ENCODE data around the gene ASIC3.
"Not testable (repeated sequence)": the region's sequence is repeated elsewhere in the genome, so short reads cannot be mapped to it uniquely, and the experiment has no call there.

The ASIC3 gene

GRCh38 chr7:151032936-151033863 lies 15.1 kb upstream of the ASIC3 start:
- 90 to 91% methylated on average over 17 of the region's 17 CpGs for WGBS, 2 experiments
- Histone ChIP-seq H3K4me1 (ENCODE audit: control insufficient read depth, insufficient read depth, low read length) (no peaks in the 10 kb centered on the region), H3K9me3 (ENCODE audit: control insufficient read depth, low read length) (no peaks in the 10 kb centered on the region), H3K27me3 (ENCODE audit: control insufficient read depth, insufficient read depth, low read length, poor library complexity, severe bottlenecking) (no peaks in the 10 kb centered on the region), H3K27ac (ENCODE audit: insufficient read depth, low read depth, low read length, poor library complexity, severe bottlenecking) (no peak overlapping the region), H3K4me3 (ENCODE audit: insufficient read depth, low read depth, low read length) (no peak overlapping the region), H3K36me3 (ENCODE audit: control insufficient read depth, insufficient read depth, low read length) (no peaks in the 10 kb centered on the region)

DNA sequence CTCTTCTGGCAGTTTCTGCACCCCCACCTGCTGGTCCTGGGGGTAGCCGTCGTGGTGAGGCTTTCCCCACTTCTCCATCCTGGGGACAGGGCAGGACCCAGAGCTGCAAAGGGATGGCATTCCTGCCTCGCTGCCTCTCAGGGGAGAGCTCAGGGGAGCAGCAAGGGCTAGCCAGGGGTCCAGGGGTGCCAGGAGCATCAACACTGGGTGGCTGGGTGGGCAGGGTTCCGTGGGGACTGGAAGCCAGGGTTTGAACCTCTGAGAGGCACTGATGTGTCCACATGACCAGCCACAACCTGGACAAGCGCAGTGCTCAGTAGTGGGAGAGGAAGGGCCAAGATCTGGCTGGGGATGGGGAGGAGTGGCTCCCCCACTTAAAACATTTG lies 14.5 kb upstream of the ASIC3 start:
- Histone ChIP-seq H3K36me3 (ENCODE audit: control insufficient read depth, insufficient read depth, low read length) (no peaks in the 10 kb centered on the region), H3K27me3 (ENCODE audit: control insufficient read depth, insufficient read depth, low read length, poor library complexity, severe bottlenecking) (no peaks in the 10 kb centered on the region), H3K4me3 (ENCODE audit: insufficient read depth, low read depth, low read length) (no peak overlapping the region), H3K27ac (ENCODE audit: insufficient read depth, low read depth, low read length, poor library complexity, severe bottlenecking) (no peak overlapping the region), H3K4me1 (ENCODE audit: control insufficient read depth, insufficient read depth, low read length) (no peaks in the 10 kb centered on the region), H3K9me3 (ENCODE audit: control insufficient read depth, low read length) (no peaks in the 10 kb centered on the region)
- WGBS, 2 experiments = 90% methylated on average over 5 of the region's 5 CpGs

- Histone ChIP-seq H3K4me1 (ENCODE audit: control insufficient read depth, insufficient read depth, low read length) (no peaks in the 10 kb centered on the region), H3K27me3 (ENCODE audit: control insufficient read depth, insufficient read depth, low read length, poor library complexity, severe bottlenecking) (no peaks in the 10 kb centered on the region), H3K4me3 (ENCODE audit: insufficient read depth, low read depth, low read length) (no peak overlapping the region), H3K9me3 (ENCODE audit: control insufficient read depth, low read length) (no peaks in the 10 kb centered on the region), H3K27ac (ENCODE audit: insufficient read depth, low read depth, low read length, poor library complexity, severe bottlenecking) (no peak overlapping the region), H3K36me3 (ENCODE audit: control insufficient read depth, insufficient read depth, low read length) (no peaks in the 10 kb centered on the region)
- 94 to 95% methylated on average over 21 of the region's 21 CpGs for WGBS, 2 experiments
Observed at GRCh38 chr7:151034312-151035025, 13.9 kb upstream of the ASIC3 start.

DNA sequence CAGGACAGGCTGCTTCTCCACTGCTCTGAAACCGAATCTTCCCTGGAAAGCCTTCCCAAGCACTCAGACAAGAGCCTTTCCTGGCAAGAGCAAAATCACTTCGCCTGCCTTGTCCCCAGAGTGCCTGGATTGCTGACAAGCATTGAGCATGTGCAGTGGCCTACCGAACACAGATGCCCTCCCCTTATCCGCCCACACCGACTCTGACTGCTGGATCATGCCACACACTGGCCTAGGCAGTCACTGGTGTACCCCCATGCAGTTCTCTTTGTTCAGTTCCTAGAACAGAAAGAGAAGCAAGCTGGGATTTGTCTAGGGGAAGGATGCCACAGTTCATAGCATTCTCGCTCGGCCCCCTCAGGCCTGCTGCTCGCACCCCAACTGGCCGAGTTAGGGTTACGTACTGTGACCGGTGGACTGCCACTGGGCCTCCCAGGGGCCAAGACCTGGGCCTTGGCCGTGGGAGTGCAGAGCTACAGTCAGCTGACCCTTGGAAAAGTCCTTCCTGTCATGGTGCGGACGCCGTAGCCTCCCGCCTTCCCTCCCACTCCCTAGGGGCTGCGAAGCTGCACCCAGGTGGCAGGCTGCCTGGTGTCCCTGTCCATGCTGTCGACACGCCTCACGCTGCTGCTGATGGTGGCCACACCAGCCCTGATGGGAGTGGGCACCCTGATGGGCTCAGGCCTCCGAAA lies 13.2 kb upstream of the ASIC3 start:
- H3K27me3 ChIP-seq (ENCODE audit: control insufficient read depth, insufficient read depth, low read length, poor library complexity, severe bottlenecking) = no peaks in the 10 kb centered on the region
- H3K4me1 ChIP-seq (ENCODE audit: control insufficient read depth, insufficient read depth, low read length) = no peaks in the 10 kb centered on the region
- H3K9me3 ChIP-seq (ENCODE audit: control insufficient read depth, low read length) = no peaks in the 10 kb centered on the region
- no peak overlapping the region for H3K4me3 ChIP-seq (ENCODE audit: insufficient read depth, low read depth, low read length)
- H3K36me3 ChIP-seq (ENCODE audit: control insufficient read depth, insufficient read depth, low read length) = no peaks in the 10 kb centered on the region
- no peak overlapping the region for H3K27ac ChIP-seq (ENCODE audit: insufficient read depth, low read depth, low read length, poor library complexity, severe bottlenecking)
- 92 to 93% methylated on average over 21 of the region's 21 CpGs for WGBS, 2 experiments

DNA sequence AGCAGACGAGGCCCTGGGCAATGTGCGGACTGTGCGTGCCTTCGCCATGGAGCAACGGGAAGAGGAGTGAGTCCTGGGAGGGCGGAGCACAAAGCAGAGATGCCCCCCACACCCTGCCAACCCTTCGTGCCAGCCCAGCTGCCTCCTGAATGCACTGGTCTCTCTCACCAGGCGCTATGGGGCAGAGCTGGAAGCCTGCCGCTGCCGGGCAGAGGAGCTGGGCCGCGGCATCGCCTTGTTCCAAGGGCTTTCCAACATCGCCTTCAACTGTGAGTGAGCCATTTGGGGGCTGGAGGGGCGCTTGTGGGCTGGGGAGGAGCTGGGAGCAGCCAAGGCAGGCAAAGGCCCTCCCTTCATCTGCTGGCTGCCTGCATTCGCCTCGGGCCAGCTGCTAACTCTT lies 12.4 kb upstream of the ASIC3 start:
- H3K36me3 ChIP-seq (ENCODE audit: control insufficient read depth, insufficient read depth, low read length) = no peaks in the 10 kb centered on the region
- H3K9me3 ChIP-seq (ENCODE audit: control insufficient read depth, low read length) = no peaks in the 10 kb centered on the region
- H3K27ac ChIP-seq (ENCODE audit: insufficient read depth, low read depth, low read length, poor library complexity, severe bottlenecking) = no peak overlapping the region
- 95 to 96% methylated on average over 17 of the region's 17 CpGs for WGBS, 2 experiments
- H3K4me1 ChIP-seq (ENCODE audit: control insufficient read depth, insufficient read depth, low read length) = no peaks in the 10 kb centered on the region
- no peak overlapping the region for H3K4me3 ChIP-seq (ENCODE audit: insufficient read depth, low read depth, low read length)
- no peaks in the 10 kb centered on the region for H3K27me3 ChIP-seq (ENCODE audit: control insufficient read depth, insufficient read depth, low read length, poor library complexity, severe bottlenecking)

GRCh38 chr7:151038951-151039849 lies 9.1 kb upstream of the ASIC3 start:
- no peak overlapping the region for H3K27ac ChIP-seq (ENCODE audit: insufficient read depth, low read depth, low read length, poor library complexity, severe bottlenecking)

GRCh38 chr7:151039850-151040548 lies 8.3 kb upstream of the ASIC3 start:
- WGBS, 2 experiments = 87% methylated on average over 18 of the region's 18 CpGs
- no peaks in the 10 kb centered on the region for H3K36me3 ChIP-seq (ENCODE audit: control insufficient read depth, insufficient read depth, low read length)
- H3K9me3 ChIP-seq (ENCODE audit: control insufficient read depth, low read length) = no peaks in the 10 kb centered on the region
- no peak overlapping the region for H3K27ac ChIP-seq (ENCODE audit: insufficient read depth, low read depth, low read length, poor library complexity, severe bottlenecking)
- no peaks in the 10 kb centered on the region for H3K4me1 ChIP-seq (ENCODE audit: control insufficient read depth, insufficient read depth, low read length)
- H3K4me3 ChIP-seq (ENCODE audit: insufficient read depth, low read depth, low read length) = no peak overlapping the region
- H3K27me3 ChIP-seq (ENCODE audit: control insufficient read depth, insufficient read depth, low read length, poor library complexity, severe bottlenecking) = no peaks in the 10 kb centered on the region

More at GRCh38 chr7:151038951-151039849, 9.1 kb upstream of the ASIC3 start:
- Histone ChIP-seq H3K27me3 (ENCODE audit: control insufficient read depth, insufficient read depth, low read length, poor library complexity, severe bottlenecking) (no peaks in the 10 kb centered on the region), H3K4me1 (ENCODE audit: control insufficient read depth, insufficient read depth, low read length) (no peaks in the 10 kb centered on the region), H3K36me3 (ENCODE audit: control insufficient read depth, insufficient read depth, low read length) (no peaks in the 10 kb centered on the region), H3K4me3 (ENCODE audit: insufficient read depth, low read depth, low read length) (no peak overlapping the region), H3K9me3 (ENCODE audit: control insufficient read depth, low read length) (no peaks in the 10 kb centered on the region)
- 74 to 76% methylated on average over 12 of the region's 12 CpGs for WGBS, 2 experiments

DNA sequence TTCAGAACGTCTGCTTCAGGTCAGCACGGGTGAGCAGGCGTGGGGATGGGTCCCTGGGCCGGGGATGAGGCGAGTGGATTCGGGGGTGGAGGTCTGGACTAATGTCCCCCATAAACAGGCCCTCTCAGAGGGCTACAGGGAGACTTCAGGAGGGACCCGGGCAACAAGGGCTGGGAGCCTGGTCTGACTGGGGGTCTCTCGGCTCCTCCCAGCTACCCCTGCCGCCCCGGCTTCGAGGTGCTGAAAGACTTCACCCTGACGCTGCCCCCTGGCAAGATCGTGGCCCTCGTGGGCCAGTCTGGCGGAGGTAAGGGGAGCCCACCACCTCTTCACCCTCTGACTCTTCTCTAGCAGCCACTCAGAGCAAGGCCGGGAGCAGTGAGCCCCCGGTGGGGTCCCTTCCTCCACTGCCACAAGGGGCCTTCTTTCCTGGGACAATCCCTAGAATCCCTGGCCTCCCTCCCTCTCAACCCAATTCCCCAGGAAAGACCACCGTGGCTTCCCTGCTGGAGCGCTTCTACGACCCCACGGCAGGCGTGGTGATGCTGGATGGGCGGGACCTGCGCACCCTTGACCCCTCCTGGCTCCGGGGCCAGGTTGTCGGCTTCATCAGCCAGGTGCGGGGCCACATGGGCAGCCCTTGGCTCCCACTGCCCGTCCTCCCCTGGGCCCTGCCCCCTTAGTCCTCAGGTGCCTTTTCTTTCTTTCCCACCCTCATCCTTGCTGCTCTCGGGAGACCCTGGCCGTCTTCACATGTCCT lies 7.5 kb upstream of the ASIC3 start:
- H3K36me3 ChIP-seq (ENCODE audit: control insufficient read depth, insufficient read depth, low read length) = no peaks in the 10 kb centered on the region
- no peaks in the 10 kb centered on the region for H3K9me3 ChIP-seq (ENCODE audit: control insufficient read depth, low read length)
- H3K4me3 ChIP-seq (ENCODE audit: insufficient read depth, low read depth, low read length) = no peak overlapping the region
- H3K27me3 ChIP-seq (ENCODE audit: control insufficient read depth, insufficient read depth, low read length, poor library complexity, severe bottlenecking) = no peaks in the 10 kb centered on the region
- H3K4me1 ChIP-seq (ENCODE audit: control insufficient read depth, insufficient read depth, low read length) = no peaks in the 10 kb centered on the region
- WGBS, 2 experiments = 93 to 94% methylated on average over 30 of the region's 30 CpGs
- no peak overlapping the region for H3K27ac ChIP-seq (ENCODE audit: insufficient read depth, low read depth, low read length, poor library complexity, severe bottlenecking)

DNA sequence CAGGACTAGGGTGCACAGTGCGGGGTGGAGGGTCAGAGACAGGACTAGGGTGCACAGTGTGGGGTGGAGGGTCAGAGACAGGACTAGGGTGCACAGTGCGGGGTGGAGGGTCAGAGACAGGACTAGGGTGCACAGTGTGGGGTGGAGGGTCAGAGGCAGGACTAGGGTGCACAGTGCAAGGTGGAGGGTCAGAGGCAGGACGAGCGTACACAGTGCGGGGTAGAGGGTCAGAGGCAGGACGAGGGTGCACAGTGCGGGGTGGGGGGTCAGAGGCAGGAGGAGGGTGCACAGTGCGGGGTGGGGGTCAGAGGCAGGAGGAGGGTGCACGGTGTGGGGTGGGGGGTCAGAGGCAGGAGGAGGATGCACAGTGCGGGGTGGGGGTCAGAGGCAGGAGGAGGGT lies 4.9 kb upstream of the ASIC3 start:
- not testable (repeated sequence) for H3K4me1 ChIP-seq (ENCODE audit: control insufficient read depth, insufficient read depth, low read length); H3K36me3 ChIP-seq (ENCODE audit: control insufficient read depth, insufficient read depth, low read length); H3K4me3 ChIP-seq (ENCODE audit: insufficient read depth, low read depth, low read length); H3K27me3 ChIP-seq (ENCODE audit: control insufficient read depth, insufficient read depth, low read length, poor library complexity, severe bottlenecking); H3K27ac ChIP-seq (ENCODE audit: insufficient read depth, low read depth, low read length, poor library complexity, severe bottlenecking); H3K9me3 ChIP-seq (ENCODE audit: control insufficient read depth, low read length)
- 89 to 90% methylated on average over 10 of the region's 10 CpGs for WGBS, 2 experiments

Data from ectodermal cell (in vitro differentiated cells).